GM12864 (cell line): ENCODE measurements around the gene MAP3K15.
"Not testable (repeated sequence)": the region's sequence is repeated elsewhere in the genome, so short reads cannot be mapped to it uniquely, and the experiment has no call there.

Source experiments
- DNase-seq: peaks from one replicate; pipeline ENCODE4 v3.0.0-alpha.2; 2011; ENCODE audit warnings: low read depth
- H3K4me3 ChIP-seq: 2 replicates; pipeline ENCODE4 v1.5.1; 2011; ENCODE audit warnings: mild to moderate bottlenecking, low read depth, low read length, control low read depth
- TF ChIP-seq, protein P1 (sequence below): IDR thresholded peaks from 2 replicates; pipeline ENCODE4 v1.5.1; 2011; ENCODE audit warnings: low read depth, mild to moderate bottlenecking, moderate library complexity, low read length, control low read depth, inconsistent platforms; ENCODE audit errors: missing control alignments

MAP3K15 gene

DNA sequence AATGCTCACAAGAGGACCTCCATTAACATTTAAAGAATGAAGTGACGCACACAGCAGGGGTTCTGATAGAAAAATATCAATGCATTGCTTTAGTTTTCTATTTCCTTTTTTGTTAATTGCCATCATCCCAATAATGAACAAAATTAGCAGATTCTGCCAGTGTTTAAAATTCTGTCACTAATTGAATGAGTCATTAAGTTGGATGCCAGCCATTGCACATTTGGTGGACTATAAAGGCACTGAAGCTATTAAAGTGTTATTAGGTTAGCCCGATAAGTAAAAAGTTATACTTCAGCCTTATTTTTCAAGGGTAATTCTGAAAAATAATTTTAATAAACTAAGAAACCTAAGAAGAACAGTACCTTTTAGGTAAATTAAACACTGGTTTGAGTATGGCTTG lies 53.1 kb downstream of the MAP3K15 start:
- DNase-seq: no peak
- no peak overlapping the region for H3K4me3 ChIP-seq
- TF ChIP-seq, protein P1, sequence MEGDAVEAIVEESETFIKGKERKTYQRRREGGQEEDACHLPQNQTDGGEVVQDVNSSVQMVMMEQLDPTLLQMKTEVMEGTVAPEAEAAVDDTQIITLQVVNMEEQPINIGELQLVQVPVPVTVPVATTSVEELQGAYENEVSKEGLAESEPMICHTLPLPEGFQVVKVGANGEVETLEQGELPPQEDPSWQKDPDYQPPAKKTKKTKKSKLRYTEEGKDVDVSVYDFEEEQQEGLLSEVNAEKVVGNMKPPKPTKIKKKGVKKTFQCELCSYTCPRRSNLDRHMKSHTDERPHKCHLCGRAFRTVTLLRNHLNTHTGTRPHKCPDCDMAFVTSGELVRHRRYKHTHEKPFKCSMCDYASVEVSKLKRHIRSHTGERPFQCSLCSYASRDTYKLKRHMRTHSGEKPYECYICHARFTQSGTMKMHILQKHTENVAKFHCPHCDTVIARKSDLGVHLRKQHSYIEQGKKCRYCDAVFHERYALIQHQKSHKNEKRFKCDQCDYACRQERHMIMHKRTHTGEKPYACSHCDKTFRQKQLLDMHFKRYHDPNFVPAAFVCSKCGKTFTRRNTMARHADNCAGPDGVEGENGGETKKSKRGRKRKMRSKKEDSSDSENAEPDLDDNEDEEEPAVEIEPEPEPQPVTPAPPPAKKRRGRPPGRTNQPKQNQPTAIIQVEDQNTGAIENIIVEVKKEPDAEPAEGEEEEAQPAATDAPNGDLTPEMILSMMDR: no peak

DNA sequence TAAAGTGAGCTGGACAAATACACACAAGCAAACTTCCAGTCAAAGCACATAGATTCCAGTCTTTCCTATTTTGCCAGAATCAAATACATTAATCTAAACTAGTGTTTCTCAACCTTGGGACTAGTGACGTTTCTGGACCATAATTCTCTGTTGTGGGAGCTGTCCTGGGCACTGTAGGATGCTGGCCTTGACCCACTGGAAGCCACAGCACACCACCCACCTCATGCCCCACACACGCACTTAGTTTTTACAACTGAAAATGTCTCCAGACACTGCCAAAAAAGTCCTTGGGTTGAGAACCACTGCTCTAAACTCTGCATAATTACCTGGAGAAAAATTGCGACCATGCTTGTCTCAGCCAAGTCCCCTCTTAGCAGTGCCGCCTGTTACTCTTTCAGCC lies 57.6 kb downstream of the MAP3K15 start:
- TF ChIP-seq, protein P1: no peak
- DNase-seq: no peak
- no peak overlapping the region for H3K4me3 ChIP-seq

DNA sequence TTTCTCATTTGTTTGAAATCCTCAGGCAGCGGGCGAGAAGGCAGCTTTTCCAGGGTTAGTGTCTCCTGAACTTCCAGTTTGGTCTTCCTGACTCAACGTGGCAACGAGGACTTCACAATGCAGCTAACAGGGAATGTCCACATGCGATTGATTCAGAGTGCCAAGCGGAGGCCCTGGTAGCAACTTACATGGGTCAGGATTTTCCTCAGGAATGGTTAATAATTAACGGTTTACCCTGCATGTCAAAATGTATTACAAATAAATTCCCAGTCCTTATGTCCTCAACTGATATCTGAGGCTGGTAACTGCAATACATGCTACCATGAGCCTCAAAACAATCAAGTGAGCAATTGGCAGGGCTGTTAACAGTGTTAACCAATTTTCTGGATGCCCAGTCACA lies 67.2 kb downstream of the MAP3K15 start:
- DNase-seq: no peak
- TF ChIP-seq, protein P1: no peak
- no peak overlapping the region for H3K4me3 ChIP-seq

DNA sequence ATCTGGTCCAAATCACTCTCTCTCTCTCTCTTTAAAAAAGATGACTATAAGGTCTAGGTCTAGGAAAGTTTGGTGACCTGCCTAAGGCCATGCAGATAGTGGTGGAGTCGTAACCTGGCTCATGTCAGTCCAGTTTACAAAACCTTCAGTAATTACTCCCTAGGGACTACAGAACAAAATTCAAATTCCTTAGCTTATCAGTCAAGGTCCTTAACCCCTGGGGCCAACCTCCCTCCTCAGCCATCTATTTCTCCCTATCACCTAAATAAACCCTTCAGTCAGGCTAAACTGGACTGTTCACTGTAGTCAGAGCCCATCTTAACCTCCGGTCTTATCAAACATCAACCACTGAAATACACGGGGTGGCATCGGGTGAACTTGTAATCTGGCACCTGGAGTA lies 68.9 kb downstream of the MAP3K15 start:
- no peak overlapping the region for H3K4me3 ChIP-seq
- DNase-seq: no peak
- TF ChIP-seq, protein P1: no peak

- not testable (repeated sequence) for DNase-seq, H3K4me3 ChIP-seq
Measured at GRCh38 chrX:19445772-19446171, 69.5 kb downstream of the MAP3K15 start.

DNA sequence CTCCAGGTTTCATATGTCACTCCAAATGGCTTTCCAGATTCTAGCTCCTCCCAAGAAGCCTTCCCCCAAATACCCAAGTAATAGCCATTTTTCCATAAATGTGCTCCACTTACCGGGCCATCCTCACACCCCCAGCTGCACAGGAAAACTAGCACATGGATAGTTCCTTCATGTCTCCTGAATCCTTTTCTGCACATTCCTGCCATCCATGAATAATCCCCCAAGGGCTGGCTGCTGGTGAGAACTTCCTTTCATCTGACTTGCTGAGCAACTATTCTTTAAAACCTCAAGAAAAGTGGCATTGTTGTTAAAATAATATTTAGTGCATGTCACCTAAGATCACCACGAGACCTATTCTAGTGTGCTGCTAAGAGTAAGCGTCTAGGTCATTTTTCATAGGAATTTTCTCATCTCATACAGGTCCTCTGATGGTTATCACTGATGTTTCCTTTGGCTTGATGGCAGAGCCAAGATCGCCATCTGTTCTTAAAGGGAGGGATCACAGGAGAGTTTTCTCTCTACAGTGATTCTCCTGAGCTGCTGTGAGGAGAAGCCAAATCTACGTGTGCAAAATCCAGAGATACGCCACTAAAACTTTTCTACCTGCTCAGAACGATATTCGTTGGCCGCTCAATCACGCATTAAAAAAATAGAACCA lies 71.3 kb downstream of the MAP3K15 start:
- no peak for DNase-seq
- H3K4me3 ChIP-seq: no peak overlapping the region
- TF ChIP-seq, protein P1: no peak

- TF ChIP-seq, protein P1: no peak
- DNase-seq: no peak
- no peak overlapping the region for H3K4me3 ChIP-seq
Measured at GRCh38 chrX:19440713-19441112, 74.6 kb downstream of the MAP3K15 start.

DNA sequence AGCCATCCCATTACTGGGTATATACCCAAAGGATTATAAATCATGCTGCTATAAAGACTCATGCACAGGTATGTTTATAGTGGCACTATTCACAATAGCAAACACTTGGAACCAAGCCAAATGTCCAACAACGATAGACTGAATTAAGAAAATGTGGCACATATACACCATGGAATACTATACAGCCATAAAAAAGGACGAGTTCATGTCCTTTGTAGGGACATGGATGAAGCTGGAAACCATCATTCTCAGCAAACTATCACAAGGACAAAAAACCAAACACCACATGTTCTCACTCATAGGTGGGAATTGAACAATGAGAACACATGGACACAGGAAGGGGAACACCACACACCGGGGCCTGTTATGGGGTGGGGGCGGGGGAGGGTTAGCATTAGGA lies 92.6 kb downstream of the MAP3K15 start:
- H3K4me3 ChIP-seq, DNase-seq: not testable (repeated sequence)
